AG09319 (cell line): ENCODE measurements around the gene PADI1.

Experiments used
- DNase-seq: peaks from one replicate; pipeline ENCODE4 v3.0.0-alpha.2; 2010; ENCODE audit warnings: low read depth; ENCODE audit errors: extremely low read depth
- CTCF ChIP-seq: IDR thresholded peaks from 2 replicates; pipeline ENCODE4 v1.5.1; 2011; ENCODE audit warnings: low read depth, mild to moderate bottlenecking, inconsistent platforms, low read length, moderate library complexity

Gene PADI1

GRCh38 chr1:17204546-17205440 lies at the start of gene PADI1:
PADI1 (plus strand) TSS chr1:17205128; CDS start chr1:17205218, 90 bp downstream.
- DNase-seq = no peak
- no peak for TF ChIP-seq CTCF

- TF ChIP-seq CTCF = no peak
Measured at GRCh38 chr1:17155257-17155920, 49.5 kb upstream of the PADI1 start.

GRCh38 chr1:17156108-17156507 lies 48.8 kb upstream of the PADI1 start:
- no peak for DNase-seq
- no peak for TF ChIP-seq CTCF

More at GRCh38 chr1:17155257-17155920, 49.5 kb upstream of the PADI1 start:
- no peak for DNase-seq

GRCh38 chr1:17158961-17159360 lies 46.0 kb upstream of the PADI1 start:
- DNase-seq = no peak
- TF ChIP-seq CTCF = no peak

- no peak for DNase-seq
- TF ChIP-seq CTCF = no peak
Measured at GRCh38 chr1:17161137-17161740, 43.7 kb upstream of the PADI1 start.

GRCh38 chr1:17161926-17162800 lies 42.8 kb upstream of the PADI1 start:
- no peak for TF ChIP-seq CTCF
- no peak for DNase-seq
